Astrocyte of the cerebellum (primary cell): Measurements from ENCODE around the gene SERPINA6.

Source experiments
- DNase-seq: peaks from one replicate; pipeline ENCODE4 v3.0.0-alpha.2; 2011; ENCODE audit warnings: low read depth
- H3K4me3 ChIP-seq: 2 replicates; pipeline ENCODE4 v1.5.1; 2011; ENCODE audit warnings: mild to moderate bottlenecking, low read depth, low read length, moderate library complexity
- CTCF ChIP-seq: IDR thresholded peaks from 2 replicates; pipeline ENCODE4 v1.5.1; 2012; ENCODE audit warnings: low read length, low read depth, moderate library complexity, mild to moderate bottlenecking; ENCODE audit errors: missing control alignments
- in situ Hi-C: cut with HindIII; loops from 2 replicates; pipeline ENCODE4 v1.10.0; 2017; ENCODE audit warnings: low sequenced_read_pairs

SERPINA6 gene

GRCh38 chr14:94362614-94363133 is 39.5 kb upstream of the SERPINA6 start:
- no peak for DNase-seq
- no peak overlapping the region for H3K4me3 ChIP-seq
- in situ Hi-C loops = no loop called here
- no peak for TF ChIP-seq CTCF

- in situ Hi-C loops = no loop called here
- TF ChIP-seq CTCF = no peak
- DNase-seq = no peak
- H3K4me3 ChIP-seq = no peak overlapping the region
These were observed 38.5 kb upstream of the SERPINA6 start for GRCh38 chr14:94361682-94362081.

GRCh38 chr14:94360945-94361565 is 37.9 kb upstream of the SERPINA6 start:
- H3K4me3 ChIP-seq = no peak overlapping the region
- TF ChIP-seq CTCF = no peak
- in situ Hi-C loops = no loop called here
- no peak for DNase-seq

- no peak for DNase-seq
- no peak for TF ChIP-seq CTCF
- H3K4me3 ChIP-seq = no peak overlapping the region
- in situ Hi-C loops = no loop called here
These were observed 34.0 kb upstream of the SERPINA6 start for GRCh38 chr14:94357166-94357565.

GRCh38 chr14:94356379-94357056 is 33.4 kb upstream of the SERPINA6 start:
- DNase-seq = no peak
- no peak overlapping the region for H3K4me3 ChIP-seq
- no peak for TF ChIP-seq CTCF
- in situ Hi-C loops = no loop called here

GRCh38 chr14:94355191-94355794 is 32.2 kb upstream of the SERPINA6 start:
- TF ChIP-seq CTCF = peak; percentile 57
- in situ Hi-C loops = no loop called here
- H3K4me3 ChIP-seq = no peak overlapping the region
- DNase-seq = no peak
